DND-41 (cell line): Measurements from ENCODE around the gene DPF3.

Experiments used
- ATAC-seq: fragments of 200-7000 bp; cut with Tn5 transposase; 3 replicates; pipeline ENCODE4 v1.9.1; 2021; ENCODE audit warnings: low read depth; ENCODE audit not compliant: insufficient read depth
- DNase-seq: peaks from one replicate; pipeline ENCODE4 v3.0.0-alpha.2; 2020
- H2AFZ ChIP-seq: 2 replicates; pipeline ENCODE4 v1.6.0; 2012; ENCODE audit warnings: low read depth, low read length
- H3K27ac ChIP-seq: 2 replicates; pipeline ENCODE4 v1.5.1; 2012; ENCODE audit warnings: low read length, inconsistent platforms
- H3K27me3 ChIP-seq: fragments of 200-600 bp; sonication (generic); 2 replicates; pipeline ENCODE4 v1.6.0; 2012; ENCODE audit warnings: low read length, mild to moderate bottlenecking, inconsistent platforms; ENCODE audit not compliant: insufficient read depth, poor library complexity
- H3K36me3 ChIP-seq: 2 replicates; pipeline ENCODE4 v1.5.1; 2012; ENCODE audit warnings: low read length, inconsistent platforms; ENCODE audit not compliant: insufficient read depth
- H3K4me1 ChIP-seq: 2 replicates; pipeline ENCODE4 v1.5.1; 2012; ENCODE audit warnings: mild to moderate bottlenecking, low read length; ENCODE audit not compliant: insufficient read depth
- H3K4me2 ChIP-seq: 2 replicates; pipeline ENCODE4 v1.6.0; 2012; ENCODE audit warnings: mild to moderate bottlenecking, moderate library complexity, low read length, inconsistent platforms; ENCODE audit not compliant: insufficient read depth
- H3K4me3 ChIP-seq, 2 experiments: fragments of 200-600 bp in 1 of 2; shearing (Covaris generic) in 1 of 2; 2 replicates each; pipeline ENCODE4 v1.5.1; 2012 to 2016; ENCODE audit warnings: inconsistent platforms in 2 of 2, low read length in 2 of 2, mild to moderate bottlenecking in 2 of 2, low read depth in 1 of 2, moderate library complexity in 1 of 2
- H3K79me2 ChIP-seq: 2 replicates; pipeline ENCODE4 v1.6.0; 2012; ENCODE audit warnings: low read length, inconsistent platforms; ENCODE audit not compliant: insufficient read depth
- H3K9ac ChIP-seq: 2 replicates; pipeline ENCODE4 v1.6.0; 2012; ENCODE audit warnings: low read depth, mild to moderate bottlenecking, inconsistent platforms, low read length, moderate library complexity
- H3K9me3 ChIP-seq: 2 replicates; pipeline ENCODE4 v1.5.1; 2012; ENCODE audit warnings: low read length, moderate library complexity, mild to moderate bottlenecking, inconsistent platforms; ENCODE audit not compliant: insufficient read depth, severe bottlenecking
- H4K20me1 ChIP-seq: 2 replicates; pipeline ENCODE4 v1.6.0; 2012; ENCODE audit warnings: low read length; ENCODE audit not compliant: insufficient read depth
- EZH2 ChIP-seq: IDR thresholded peaks from 3 replicates; pipeline ENCODE4 v1.6.1; 2012; ENCODE audit warnings: borderline replicate concordance, low read depth, mild to moderate bottlenecking, moderate library complexity, low read length, inconsistent platforms; ENCODE audit not compliant: severe bottlenecking
- TF ChIP-seq, protein P1 (sequence below): IDR thresholded peaks from 2 replicates; pipeline ENCODE4 v1.5.1; 2012; ENCODE audit warnings: borderline replicate concordance, low read length, moderate library complexity, mild to moderate bottlenecking; ENCODE audit not compliant: poor library complexity, severe bottlenecking; ENCODE audit errors: extremely low read depth

DPF3 gene

DNA sequence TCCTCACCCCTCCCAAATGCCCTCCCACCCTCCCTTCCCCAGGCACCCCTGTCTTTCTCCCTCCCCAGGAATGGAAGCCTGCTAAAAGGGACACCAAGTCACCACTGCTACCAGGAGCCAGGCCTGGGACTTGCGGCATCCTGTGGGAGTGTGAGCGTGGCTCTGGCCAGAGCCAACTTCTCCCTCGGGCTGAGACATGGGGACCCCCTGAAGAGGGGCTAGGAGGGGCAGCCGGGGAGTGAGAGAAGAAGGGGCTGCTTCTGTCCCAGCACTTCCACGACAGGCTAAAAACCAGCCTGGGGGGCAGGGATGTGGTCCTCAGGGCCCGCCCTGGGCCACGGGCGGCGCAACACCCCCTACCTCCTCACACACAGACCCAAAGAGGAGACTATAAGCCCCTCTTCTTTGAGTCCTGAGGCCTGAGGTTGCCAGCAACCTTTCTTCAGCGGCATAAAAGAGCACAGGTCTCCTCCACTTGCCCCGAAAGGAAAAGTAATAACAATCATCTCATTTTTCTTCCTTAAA is 278.9 kb downstream of the DPF3 start:
- Histone ChIP-seq H4K20me1 (0 out of 2 replicates have a peak, but pooled peaks cover 4% of the 10 kb centered on the region), H3K27ac (no peak overlapping the region), H3K79me2 (no peaks in the 10 kb centered on the region), H3K4me2 (no peak overlapping the region), H3K9ac (no peak overlapping the region), H3K36me3 (no peaks in the 10 kb centered on the region), H2AFZ (no peak overlapping the region), H3K27me3 (peaks cover 13% of the 10 kb centered on the region), H3K4me3 (no peak overlapping the region), H3K4me1 (peaks cover 6% of the 10 kb centered on the region), H3K9me3 (no peaks in the 10 kb centered on the region)
- TF ChIP-seq, protein P1, sequence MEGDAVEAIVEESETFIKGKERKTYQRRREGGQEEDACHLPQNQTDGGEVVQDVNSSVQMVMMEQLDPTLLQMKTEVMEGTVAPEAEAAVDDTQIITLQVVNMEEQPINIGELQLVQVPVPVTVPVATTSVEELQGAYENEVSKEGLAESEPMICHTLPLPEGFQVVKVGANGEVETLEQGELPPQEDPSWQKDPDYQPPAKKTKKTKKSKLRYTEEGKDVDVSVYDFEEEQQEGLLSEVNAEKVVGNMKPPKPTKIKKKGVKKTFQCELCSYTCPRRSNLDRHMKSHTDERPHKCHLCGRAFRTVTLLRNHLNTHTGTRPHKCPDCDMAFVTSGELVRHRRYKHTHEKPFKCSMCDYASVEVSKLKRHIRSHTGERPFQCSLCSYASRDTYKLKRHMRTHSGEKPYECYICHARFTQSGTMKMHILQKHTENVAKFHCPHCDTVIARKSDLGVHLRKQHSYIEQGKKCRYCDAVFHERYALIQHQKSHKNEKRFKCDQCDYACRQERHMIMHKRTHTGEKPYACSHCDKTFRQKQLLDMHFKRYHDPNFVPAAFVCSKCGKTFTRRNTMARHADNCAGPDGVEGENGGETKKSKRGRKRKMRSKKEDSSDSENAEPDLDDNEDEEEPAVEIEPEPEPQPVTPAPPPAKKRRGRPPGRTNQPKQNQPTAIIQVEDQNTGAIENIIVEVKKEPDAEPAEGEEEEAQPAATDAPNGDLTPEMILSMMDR: no peak
- no peak for TF ChIP-seq EZH2
- ATAC-seq (no peak), DNase-seq (no peak)

DNA sequence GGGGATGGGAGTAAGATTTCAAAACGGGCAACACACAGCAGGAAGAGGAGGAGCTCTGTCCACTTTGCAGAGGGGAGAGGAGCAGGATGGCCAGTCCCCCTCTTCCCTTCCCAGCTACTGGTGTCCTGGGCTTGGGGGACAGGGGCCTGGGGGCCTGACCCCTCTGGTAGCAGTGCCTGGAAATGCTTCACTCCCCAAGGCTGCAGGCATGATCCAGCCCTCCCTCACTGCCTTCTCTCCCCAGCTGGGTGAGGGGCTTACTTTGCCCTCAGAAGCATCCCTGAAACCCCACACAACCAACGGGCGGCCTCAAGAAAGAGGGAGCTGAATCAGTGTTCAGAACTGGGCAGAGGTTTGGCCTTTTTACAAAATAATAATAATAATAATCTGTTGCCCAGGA is 279.5 kb downstream of the DPF3 start:
- no peak for TF ChIP-seq EZH2
- TF ChIP-seq, protein P1: no peak
- H3K27ac ChIP-seq: no peak overlapping the region
- H3K4me3 ChIP-seq: no peak overlapping the region
- no peak overlapping the region for H3K9ac ChIP-seq
- H3K4me2 ChIP-seq: no peak overlapping the region
- no peaks in the 10 kb centered on the region for H3K36me3 ChIP-seq
- DNase-seq (no peak), ATAC-seq (no peak)
- peaks cover 15% of the 10 kb centered on the region for H3K27me3 ChIP-seq
- no peak overlapping the region for H2AFZ ChIP-seq
- H3K4me1 ChIP-seq: peaks cover 6% of the 10 kb centered on the region
- no peaks in the 10 kb centered on the region for H3K79me2 ChIP-seq
- H3K9me3 ChIP-seq: no peaks in the 10 kb centered on the region
- H4K20me1 ChIP-seq: 0 out of 2 replicates have a peak, but pooled peaks cover 6% of the 10 kb centered on the region

DNA sequence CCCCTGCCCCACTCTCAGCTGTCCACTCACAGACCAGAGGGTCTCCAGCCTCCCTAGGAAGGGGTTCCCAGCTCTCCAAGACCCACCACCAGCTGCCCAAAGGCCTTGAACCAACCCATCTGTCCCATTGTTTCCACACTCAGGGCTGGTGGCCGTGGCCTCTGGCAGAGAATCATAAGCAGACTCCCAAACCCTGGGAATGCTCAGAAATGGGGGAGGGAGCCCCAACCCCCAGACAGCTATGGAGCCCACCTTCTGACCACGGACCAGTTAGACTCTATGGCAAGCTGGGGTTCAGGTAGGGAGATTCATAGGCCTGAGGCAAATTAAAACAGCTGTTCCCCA is 280.0 kb downstream of the DPF3 start:
- Histone ChIP-seq H3K4me1 (peaks cover 6% of the 10 kb centered on the region), H2AFZ (no peak overlapping the region), H3K27me3 (peaks cover 20% of the 10 kb centered on the region), H3K9me3 (no peaks in the 10 kb centered on the region), H3K4me2 (no peak overlapping the region), H3K36me3 (no peaks in the 10 kb centered on the region), H4K20me1 (0 out of 2 replicates have a peak, but pooled peaks cover 9% of the 10 kb centered on the region), H3K9ac (no peak overlapping the region), H3K27ac (no peak overlapping the region), H3K4me3 (no peak overlapping the region), H3K79me2 (no peaks in the 10 kb centered on the region)
- DNase-seq (no peak), ATAC-seq (no peak)
- TF ChIP-seq EZH2: no peak
- TF ChIP-seq, protein P1: no peak
